Sigmoid colon (tissue), 4 donors: ENCODE data around the gene RYR3.

Source experiments
- EP300 ChIP-seq, 4 donors: sonication (generic); formaldehyde crosslinking; IDR thresholded peaks; one replicate each; pipeline ENCODE4 v1.6.1; 2017; ENCODE audit warnings: antibody characterized with exemption in 4 of 4
- POLR2A ChIP-seq, 2 donors: fragments of 450-650 bp; IDR thresholded peaks; one replicate each; pipeline ENCODE4 v1.6.1; 2016; ENCODE audit warnings: antibody characterized with exemption in 2 of 2, mild to moderate bottlenecking in 2 of 2, moderate library complexity in 2 of 2
- POLR2AphosphoS5 ChIP-seq, 4 donors: sonication (generic); formaldehyde crosslinking; IDR thresholded peaks; one replicate each; pipeline ENCODE4 v1.6.1; 2017; ENCODE audit warnings: antibody characterized with exemption in 4 of 4
- TF ChIP-seq, protein P1 (sequence below), 4 experiments: fragments of 450-650 bp in 3 of 4; fragments of 200-600 bp in 1 of 4; IDR thresholded peaks; one replicate each; pipeline ENCODE4 v1.5.1; 2016 to 2019; ENCODE audit warnings: antibody characterized with exemption in 4 of 4, mild to moderate bottlenecking in 3 of 4, moderate library complexity in 2 of 4

DNA sequence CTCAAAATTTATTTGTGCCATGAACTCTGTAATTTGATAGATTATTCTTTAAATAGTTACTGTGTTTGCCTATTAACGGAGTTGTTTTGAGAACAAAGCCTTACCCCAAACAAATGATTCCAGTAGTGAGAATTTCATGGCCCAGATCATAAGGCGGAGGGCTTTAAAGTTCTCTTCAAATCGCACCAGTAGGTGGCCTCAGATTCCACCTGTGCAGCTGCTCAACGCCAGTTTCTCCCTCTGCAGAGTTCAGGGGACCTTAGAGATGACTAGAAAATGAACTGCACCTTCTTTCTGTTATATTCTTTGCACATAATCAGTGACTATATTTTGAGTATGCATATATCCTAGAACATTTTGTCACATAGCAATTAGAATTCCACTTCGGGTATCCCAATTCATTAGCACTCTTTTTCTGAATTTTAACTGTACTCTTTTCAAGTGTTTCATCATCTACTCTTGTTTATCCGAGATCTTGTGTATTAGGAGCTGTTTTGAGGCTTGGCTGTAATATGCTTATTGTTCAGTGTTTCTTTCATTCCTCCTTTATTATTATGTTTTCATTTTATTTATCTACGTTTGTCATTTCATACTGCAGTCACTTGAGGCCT is 425.0 kb downstream of the RYR3 start:
- TF ChIP-seq, protein P1, sequence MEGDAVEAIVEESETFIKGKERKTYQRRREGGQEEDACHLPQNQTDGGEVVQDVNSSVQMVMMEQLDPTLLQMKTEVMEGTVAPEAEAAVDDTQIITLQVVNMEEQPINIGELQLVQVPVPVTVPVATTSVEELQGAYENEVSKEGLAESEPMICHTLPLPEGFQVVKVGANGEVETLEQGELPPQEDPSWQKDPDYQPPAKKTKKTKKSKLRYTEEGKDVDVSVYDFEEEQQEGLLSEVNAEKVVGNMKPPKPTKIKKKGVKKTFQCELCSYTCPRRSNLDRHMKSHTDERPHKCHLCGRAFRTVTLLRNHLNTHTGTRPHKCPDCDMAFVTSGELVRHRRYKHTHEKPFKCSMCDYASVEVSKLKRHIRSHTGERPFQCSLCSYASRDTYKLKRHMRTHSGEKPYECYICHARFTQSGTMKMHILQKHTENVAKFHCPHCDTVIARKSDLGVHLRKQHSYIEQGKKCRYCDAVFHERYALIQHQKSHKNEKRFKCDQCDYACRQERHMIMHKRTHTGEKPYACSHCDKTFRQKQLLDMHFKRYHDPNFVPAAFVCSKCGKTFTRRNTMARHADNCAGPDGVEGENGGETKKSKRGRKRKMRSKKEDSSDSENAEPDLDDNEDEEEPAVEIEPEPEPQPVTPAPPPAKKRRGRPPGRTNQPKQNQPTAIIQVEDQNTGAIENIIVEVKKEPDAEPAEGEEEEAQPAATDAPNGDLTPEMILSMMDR (IDR thresholded peaks at IDR 0.05), result no peak
- no peak for TF ChIP-seq EP300 (IDR thresholded peaks at IDR 0.05)
- TF ChIP-seq POLR2AphosphoS5 (IDR thresholded peaks at IDR 0.05), result no peak
- no peak for TF ChIP-seq POLR2A (IDR thresholded peaks at IDR 0.05)
